DMS53 (cell line): ENCODE data around the gene TCF25.
"Not testable (repeated sequence)": the region's sequence is repeated elsewhere in the genome, so short reads cannot be mapped to it uniquely, and the experiment has no call there.

Source experiments
- DNase-seq: peaks from one replicate; lab custom pipeline; 2025; lab: John Stamatoyannopoulos, UW

TCF25 gene

GRCh38 chr16:89873972-89874689 is 739 bp downstream of the TCF25 start:
- DNase-seq, result peak; percentile 93

- not testable (repeated sequence) for DNase-seq
Measured at GRCh38 chr16:89879123-89879522, 5.7 kb downstream of the TCF25 start.

- DNase-seq, result no peak
Measured at GRCh38 chr16:89880477-89881367, 7.3 kb downstream of the TCF25 start.

GRCh38 chr16:89881368-89881730 is 8.0 kb downstream of the TCF25 start:
- DNase-seq, result no peak

GRCh38 chr16:89883346-89884040 is 10.1 kb downstream of the TCF25 start:
- no peak for DNase-seq

GRCh38 chr16:89884041-89884421 is 10.6 kb downstream of the TCF25 start:
- DNase-seq, result no peak

GRCh38 chr16:89887243-89887642 is 13.9 kb downstream of the TCF25 start:
- DNase-seq, result no peak

- DNase-seq, result no peak
Measured at GRCh38 chr16:89890200-89890599, 16.8 kb downstream of the TCF25 start.

- no peak for DNase-seq
Measured at GRCh38 chr16:89890886-89891657, 17.7 kb downstream of the TCF25 start.

- no peak for DNase-seq
Measured at GRCh38 chr16:89892055-89892630, 18.8 kb downstream of the TCF25 start.

- no peak for DNase-seq
Measured at GRCh38 chr16:89892635-89893034, 19.2 kb downstream of the TCF25 start.

GRCh38 chr16:89893642-89894548 is 20.5 kb downstream of the TCF25 start:
- DNase-seq, result no peak

GRCh38 chr16:89895482-89896250 is 22.3 kb downstream of the TCF25 start:
- no peak for DNase-seq

- no peak for DNase-seq
Measured at GRCh38 chr16:89897204-89897603, 23.8 kb downstream of the TCF25 start.

- no peak for DNase-seq
Measured at GRCh38 chr16:89898201-89898967, 25.0 kb downstream of the TCF25 start.

GRCh38 chr16:89899879-89900481 is 26.6 kb downstream of the TCF25 start:
- DNase-seq, result no peak

GRCh38 chr16:89900885-89901284 is 27.5 kb downstream of the TCF25 start:
- no peak for DNase-seq

GRCh38 chr16:89902980-89903379 is 29.6 kb downstream of the TCF25 start:
- no peak for DNase-seq
